Keratinocyte (primary cell): Measurements from ENCODE around the gene MITD1. TPM values are rescaled to one million over a fixed set of nuclear protein-coding genes. Genes with fewer than 3 reads are reported as not detected.

ENCODE experiments used
- DNase-seq: peaks from one replicate; pipeline ENCODE4 v3.0.0-alpha.2; 2011; ENCODE audit warnings: low read depth, missing footprints, low spot score
- FAIRE-seq: peaks from 2 replicates; lab custom pipeline; 2011; peaks lifted over from hg19 to GRCh38; lab: Jason Lieb, UNC
- H2AFZ ChIP-seq: 2 replicates; pipeline ENCODE4 v1.6.0; 2012; ENCODE audit warnings: low read length, control low read depth, inconsistent platforms; ENCODE audit not compliant: control insufficient read depth
- H3K27ac ChIP-seq: 2 replicates; pipeline ENCODE4 v1.5.1; 2011; ENCODE audit warnings: low read length; ENCODE audit not compliant: control insufficient read depth, insufficient read depth
- H3K27me3 ChIP-seq: 3 replicates; pipeline ENCODE4 v1.6.0; 2011; ENCODE audit warnings: low read length; ENCODE audit not compliant: control insufficient read depth, insufficient read depth; ENCODE audit errors: extremely low read depth
- H3K36me3 ChIP-seq, 2 experiments: 2 replicates in 1 of 2; 3 replicates in 1 of 2; pipeline ENCODE4 v1.5.1; 2011; ENCODE audit warnings: low read length in 2 of 2, mild to moderate bottlenecking in 1 of 2; ENCODE audit not compliant: control insufficient read depth in 2 of 2, insufficient read depth in 2 of 2; ENCODE audit errors: extremely low read depth in 1 of 2
- H3K4me1 ChIP-seq: 3 replicates; pipeline ENCODE4 v1.5.1; 2011; ENCODE audit warnings: low read length; ENCODE audit not compliant: control insufficient read depth, insufficient read depth; ENCODE audit errors: extremely low read depth
- H3K4me2 ChIP-seq: 3 replicates; pipeline ENCODE4 v1.6.0; 2011; ENCODE audit warnings: low read depth, low read length; ENCODE audit not compliant: control insufficient read depth, insufficient read depth; ENCODE audit errors: extremely low read depth
- H3K4me3 ChIP-seq, 3 experiments: fragments of 200-600 bp in 1 of 3; sonication (generic) in 1 of 3; 2 replicates in 2 of 3; 3 replicates in 1 of 3; pipeline ENCODE4 v1.5.1; 2011 to 2016; ENCODE audit warnings: low read length in 3 of 3, mild to moderate bottlenecking in 3 of 3, control low read depth in 2 of 3, inconsistent platforms in 1 of 3, low read depth in 1 of 3, mixed read lengths in 1 of 3, mixed run types in 1 of 3, moderate library complexity in 1 of 3; ENCODE audit not compliant: control insufficient read depth in 2 of 3, insufficient read depth in 2 of 3; ENCODE audit errors: extremely low read depth in 1 of 3
- H3K79me2 ChIP-seq: 2 replicates; pipeline ENCODE4 v1.6.0; 2012; ENCODE audit warnings: low read length; ENCODE audit not compliant: control insufficient read depth, insufficient read depth
- H3K9ac ChIP-seq: 3 replicates; pipeline ENCODE4 v1.6.0; 2011; ENCODE audit warnings: low read length; ENCODE audit not compliant: control insufficient read depth, insufficient read depth; ENCODE audit errors: extremely low read depth
- H3K9me1 ChIP-seq: 3 replicates; pipeline ENCODE4 v1.6.0; 2011; ENCODE audit warnings: low read length; ENCODE audit not compliant: control insufficient read depth, insufficient read depth; ENCODE audit errors: extremely low read depth
- H3K9me3 ChIP-seq: 2 replicates; pipeline ENCODE4 v1.5.1; 2012; ENCODE audit warnings: low read depth, low read length; ENCODE audit not compliant: control insufficient read depth
- H4K20me1 ChIP-seq: 3 replicates; pipeline ENCODE4 v1.6.0; 2011; ENCODE audit warnings: low read length; ENCODE audit not compliant: control insufficient read depth, insufficient read depth; ENCODE audit errors: extremely low read depth
- CTCF ChIP-seq, 3 experiments: IDR thresholded peaks in 1 of 3; conservative IDR thresholded peaks in 1 of 3; optimal IDR thresholded peaks in 1 of 3; 2 replicates in 2 of 3; 3 replicates in 1 of 3; pipeline versions ENCODE3 to v1.5.1; 2011; ENCODE audit warnings: low read length in 3 of 3, mild to moderate bottlenecking in 3 of 3, moderate library complexity in 2 of 3, control low read depth in 1 of 3, inconsistent platforms in 1 of 3; ENCODE audit not compliant: insufficient read depth in 2 of 3; ENCODE audit errors: extremely low read depth in 1 of 3
- EZH2 ChIP-seq: IDR thresholded peaks from one replicate; pipeline ENCODE4 v1.6.1; 2012; ENCODE audit warnings: inconsistent platforms, mild to moderate bottlenecking, low read length, moderate library complexity
- dilution Hi-C: fragments of 300-500 bp; cut with MboI; formaldehyde crosslinking; loops from one replicate; pipeline ENCODE4 v1.7.0; 2020; ENCODE audit warnings: low sequenced_read_pairs; ENCODE audit not compliant: extremely low pct_ligation_motif_present
- polyA plus RNA-seq, 5 experiments: library from polyadenylated mRNA; depleted of rRNA in 3 of 5; stranded (reverse) in 3 of 5; stranded (forward) in 1 of 5; unstranded in 1 of 5; fragments of >200 nt; gene quantifications; 1 replicate in 1 of 5; 2 replicates in 3 of 5; 3 replicates in 1 of 5; pipeline versions ENCODE4 v1.2.1 to v1.2.3, GENCODE V29; 2011 to 2012; ENCODE audit warnings: missing spikeins in 2 of 5, low read depth in 1 of 5, low replicate concordance in 1 of 5

Gene MITD1
- polyA plus RNA-seq, 1 donor (not counting 4 experiments of a cell fraction or from before 2014, with no cell fraction given), result 37.7 TPM

GRCh38 chr2:99216096-99216495 is 35.2 kb upstream of the MITD1 start:
- Histone ChIP-seq H3K4me3 (no peak overlapping the region), H2AFZ (no peak overlapping the region), H3K9me3 (no peaks in the 10 kb centered on the region), H3K9ac (no peak overlapping the region), H3K4me2 (no peak overlapping the region), H3K79me2 (no peaks in the 10 kb centered on the region), H4K20me1 (no peaks in the 10 kb centered on the region), H3K4me1 (no peaks in the 10 kb centered on the region), H3K9me1 (no peaks in the 10 kb centered on the region), H3K36me3 (peaks cover 0 to 4% of the 10 kb centered on the region in 2 experiments), H3K27me3 (no peaks in the 10 kb centered on the region), H3K27ac (no peak overlapping the region)
- dilution Hi-C loops, result no loop called here
- DNase-seq (no peak), FAIRE-seq (no peak)
- TF ChIP-seq CTCF (optimal IDR thresholded peaks at IDR 0.05 in 1 of 3, IDR thresholded peaks at IDR 0.05 in 1 of 3, conservative IDR thresholded peaks at IDR 0.05 in 1 of 3; ENCODE audit: extremely low read depth in 1 of 3, insufficient read depth in 2 of 3, low read length in 3 of 3) (no peak), EZH2 (no peak)

DNA sequence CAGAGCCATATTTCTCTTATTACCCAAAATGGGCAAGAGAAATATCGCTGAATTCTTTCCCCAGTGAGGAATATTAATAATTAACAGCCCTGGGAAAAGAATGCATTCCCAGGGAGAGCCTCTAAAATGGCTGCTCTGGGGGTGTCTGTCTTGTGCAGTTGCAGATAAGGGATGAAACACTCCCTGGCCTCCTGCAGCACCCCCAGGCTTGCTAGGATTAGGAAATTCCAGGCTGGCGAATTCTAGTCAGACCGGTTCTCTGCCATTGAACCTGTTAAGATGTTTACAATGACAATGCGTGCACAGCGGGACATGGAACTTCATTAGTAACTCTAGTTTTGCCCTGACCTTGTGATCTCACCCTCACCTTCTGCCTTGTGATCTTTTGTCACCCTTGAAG is 24.6 kb upstream of the MITD1 start:
- FAIRE-seq (no peak), DNase-seq (no peak)
- Histone ChIP-seq H3K4me2 (no peak overlapping the region), H3K9ac (no peak overlapping the region), H3K79me2 (no peaks in the 10 kb centered on the region), H4K20me1 (no peaks in the 10 kb centered on the region), H3K9me3 (no peaks in the 10 kb centered on the region), H3K27ac (no peak overlapping the region), H2AFZ (no peak overlapping the region), H3K27me3 (no peaks in the 10 kb centered on the region), H3K4me1 (no peaks in the 10 kb centered on the region), H3K9me1 (no peaks in the 10 kb centered on the region), H3K4me3 (no peak overlapping the region), H3K36me3 (no peaks in the 10 kb centered on the region)
- dilution Hi-C loops, result no loop called here
- no peak for TF ChIP-seq CTCF (optimal IDR thresholded peaks at IDR 0.05 in 1 of 3, IDR thresholded peaks at IDR 0.05 in 1 of 3, conservative IDR thresholded peaks at IDR 0.05 in 1 of 3; ENCODE audit: extremely low read depth in 1 of 3, insufficient read depth in 2 of 3, low read length in 3 of 3)
- TF ChIP-seq EZH2, result no peak
